IPS-11a (cell line): ENCODE data around the gene FSCN2.
"Not testable (repeated sequence)": the region's sequence is repeated elsewhere in the genome, so short reads cannot be mapped to it uniquely, and the experiment has no call there.

Experiments used
- H3K4me3 ChIP-seq: one replicate; pipeline ENCODE4 v1.5.1; 2013; ENCODE audit warnings: low read depth, low read length, control low read depth

The FSCN2 gene

GRCh38 chr17:81524039-81524864, 3.9 kb upstream of the FSCN2 start:
- H3K4me3 ChIP-seq, result no peak overlapping the region

GRCh38 chr17:81524865-81525159, 3.4 kb upstream of the FSCN2 start:
- H3K4me3 ChIP-seq, result no peak overlapping the region

DNA sequence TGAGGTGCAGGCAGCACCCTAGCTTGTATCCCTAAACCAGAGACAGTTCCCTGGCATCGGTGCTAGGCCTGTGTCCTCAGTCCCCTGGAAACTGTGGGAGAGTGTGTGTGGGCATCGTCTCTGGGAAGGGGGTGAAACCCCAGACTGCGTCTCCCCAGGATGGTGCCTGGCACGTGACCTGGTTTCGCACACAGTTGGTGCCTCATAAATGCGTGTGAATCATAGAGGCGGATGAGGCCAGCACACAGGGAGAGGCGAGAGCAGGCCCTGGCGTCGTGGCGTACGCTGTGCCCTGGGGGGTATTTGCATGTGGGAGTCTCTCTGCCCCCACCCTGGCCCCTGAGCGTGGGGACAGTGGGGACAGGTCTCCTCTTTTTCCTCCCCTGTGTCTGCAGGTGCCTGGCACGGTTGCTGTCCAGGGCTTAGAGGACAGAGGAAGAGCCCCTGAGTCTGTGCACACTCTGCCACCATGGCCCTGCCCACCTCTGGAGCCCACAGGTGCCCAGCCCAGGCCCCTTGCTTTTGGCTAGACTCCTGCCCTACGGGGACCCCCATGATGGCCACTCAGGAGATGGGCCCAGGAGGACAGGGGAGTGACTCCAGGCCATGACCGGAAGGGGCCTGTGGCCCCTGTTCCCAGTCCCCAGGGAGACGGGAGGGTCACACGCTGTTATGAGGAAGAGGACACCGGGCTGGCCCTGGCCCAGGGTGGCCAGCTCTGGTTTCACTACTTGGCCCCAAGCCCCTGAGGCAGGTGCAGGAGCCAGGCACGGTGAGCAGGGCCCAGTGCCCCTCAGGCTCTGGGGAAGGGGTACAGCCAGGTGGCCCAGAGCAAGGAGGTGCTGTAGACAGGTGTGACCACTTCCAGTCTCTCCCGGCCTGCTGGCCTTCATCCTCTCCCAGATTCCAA, 1.3 kb upstream of the FSCN2 start:
- no peak overlapping the region for H3K4me3 ChIP-seq

- H3K4me3 ChIP-seq, result no peak overlapping the region
Observed at GRCh38 chr17:81528384-81528650, 140 bp downstream of the FSCN2 start.

- no peak overlapping the region for H3K4me3 ChIP-seq
Observed at GRCh38 chr17:81528651-81529436, 667 bp downstream of the FSCN2 start.

DNA sequence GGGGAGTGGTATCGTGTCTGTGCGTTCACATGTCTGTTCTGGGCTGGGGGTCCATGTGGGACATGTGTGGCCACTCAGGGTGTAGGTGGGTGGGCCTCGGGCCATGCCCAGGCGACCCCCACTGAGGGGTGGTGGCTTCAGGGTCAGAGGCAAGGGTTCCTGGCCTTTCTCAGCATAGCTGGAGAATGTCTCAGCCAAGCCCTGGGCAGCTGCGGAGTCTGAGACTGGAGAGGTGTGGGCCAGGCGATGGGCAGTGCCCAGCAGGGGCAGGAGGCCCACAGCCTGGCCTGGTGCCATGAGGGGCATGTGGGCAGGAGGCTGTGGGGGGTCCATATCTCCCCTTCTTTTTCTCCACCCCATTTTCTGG, 1.2 kb downstream of the FSCN2 start:
- no peak overlapping the region for H3K4me3 ChIP-seq

DNA sequence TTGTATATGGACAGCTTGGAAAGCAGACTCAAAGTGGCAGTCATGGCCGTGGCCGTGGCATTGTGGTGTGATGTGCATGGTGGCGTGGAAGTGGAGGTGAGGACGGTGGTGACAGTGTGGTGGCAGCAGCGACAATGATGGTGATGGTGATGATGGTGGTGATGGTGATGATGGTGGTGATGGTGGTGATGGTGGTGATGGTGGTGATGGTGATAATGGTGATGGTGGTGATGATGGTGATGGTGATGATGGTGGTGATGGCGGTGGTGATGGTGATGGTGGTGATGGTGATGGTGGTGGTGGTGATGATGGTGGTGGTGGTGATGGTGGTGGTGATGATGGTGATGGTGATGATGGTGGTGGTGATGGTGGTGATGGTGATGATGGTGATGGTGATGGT, 2.8 kb downstream of the FSCN2 start:
- not testable (repeated sequence) for H3K4me3 ChIP-seq

- H3K4me3 ChIP-seq, result not testable (repeated sequence)
Observed at GRCh38 chr17:81531998-81532404, 3.8 kb downstream of the FSCN2 start.

DNA sequence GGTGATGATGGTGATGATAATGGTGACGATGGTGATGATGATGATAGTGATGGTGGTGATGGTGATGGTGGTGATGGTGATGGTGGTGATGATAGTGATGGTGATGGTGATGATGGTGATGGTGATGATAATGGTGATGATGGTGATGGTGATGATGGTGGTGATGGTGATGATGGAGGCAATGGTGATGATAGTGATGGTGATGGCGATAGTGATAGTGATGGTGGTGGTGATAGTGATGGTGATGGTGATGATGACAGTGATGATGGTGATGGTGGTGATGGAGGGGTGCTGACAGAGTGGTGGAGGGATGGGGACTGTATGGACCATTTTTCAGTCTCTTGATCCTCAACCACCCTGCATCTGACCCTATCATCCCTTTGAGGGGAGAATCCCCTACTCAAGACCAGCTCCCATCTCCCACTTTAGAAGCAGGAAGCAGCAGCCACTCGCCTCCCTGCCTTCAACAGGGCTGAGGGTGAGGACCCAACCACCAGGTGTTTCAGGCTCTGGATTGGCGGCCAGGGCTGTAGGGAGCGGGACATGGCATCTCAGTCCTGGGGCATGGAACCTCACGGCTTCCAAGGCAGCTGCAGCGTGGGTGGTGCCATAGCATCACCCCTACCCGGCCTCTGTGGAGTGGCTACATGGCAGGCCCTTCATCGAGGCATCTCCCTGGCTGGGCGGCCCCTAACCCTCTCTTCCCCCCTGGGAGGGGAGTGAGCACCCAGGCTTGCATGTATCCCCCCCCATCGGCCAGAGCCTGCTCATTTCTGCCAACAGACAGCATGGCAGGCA, 4.5 kb downstream of the FSCN2 start:
- no peak overlapping the region for H3K4me3 ChIP-seq

GRCh38 chr17:81533339-81534141, 5.4 kb downstream of the FSCN2 start:
- H3K4me3 ChIP-seq, result no peak overlapping the region

- no peak overlapping the region for H3K4me3 ChIP-seq
Observed at GRCh38 chr17:81534157-81535006, 6.2 kb downstream of the FSCN2 start.

- no peak overlapping the region for H3K4me3 ChIP-seq
Observed at GRCh38 chr17:81535007-81535328, 6.8 kb downstream of the FSCN2 start.

DNA sequence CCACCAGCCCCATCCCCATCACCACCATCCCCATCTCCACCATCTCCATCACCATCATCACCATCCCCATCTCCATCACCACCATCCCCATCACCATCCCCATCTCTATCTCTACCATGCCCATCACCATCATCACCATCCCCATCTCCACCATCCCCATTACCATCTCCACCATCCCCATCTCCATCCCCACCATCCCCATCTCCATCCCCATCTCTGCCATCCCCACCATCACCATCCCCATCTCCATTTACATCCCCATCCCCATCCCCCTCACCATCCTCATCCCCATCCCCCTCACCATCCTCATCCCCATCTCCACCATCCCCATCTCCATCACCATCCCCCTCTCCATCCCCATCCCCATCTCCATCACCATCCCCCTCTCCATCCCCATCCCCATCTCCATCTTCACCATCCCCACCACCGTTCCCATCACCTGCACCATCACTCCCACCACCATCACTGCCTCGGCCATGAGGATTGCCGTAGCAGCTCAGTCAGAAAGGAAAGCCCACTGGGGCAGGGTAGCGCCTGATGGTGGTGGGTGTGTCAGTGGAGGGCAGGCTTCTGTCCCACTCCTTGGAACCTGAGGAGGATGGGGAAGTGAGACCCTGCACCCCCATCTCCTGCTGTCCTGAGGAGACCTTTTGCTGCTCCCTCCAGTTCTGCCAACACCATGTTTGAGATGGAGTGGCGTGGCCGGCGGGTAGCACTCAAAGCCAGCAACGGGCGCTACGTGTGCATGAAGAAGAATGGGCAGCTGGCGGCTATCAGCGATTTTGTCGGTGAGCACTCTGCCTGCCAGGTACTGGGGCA, 7.5 kb downstream of the FSCN2 start:
- no peak overlapping the region for H3K4me3 ChIP-seq

GRCh38 chr17:81536299-81537290, 8.4 kb downstream of the FSCN2 start:
- no peak overlapping the region for H3K4me3 ChIP-seq

- H3K4me3 ChIP-seq, result no peak overlapping the region
Observed at GRCh38 chr17:81537343-81537855, 9.2 kb downstream of the FSCN2 start.

GRCh38 chr17:81537856-81538555, 9.8 kb downstream of the FSCN2 start:
- H3K4me3 ChIP-seq, result no peak overlapping the region
